GM23338 (cell line): ENCODE data around the gene ELN.

Experiments
- CREB1 ChIP-seq: fragments of 250-450 bp; sonication (Bioruptor Pico); IDR thresholded peaks from 2 replicates; pipeline ENCODE4 v1.5.0; 2020; ENCODE audit warnings: low read depth, mild to moderate bottlenecking, moderate library complexity
- CTCF ChIP-seq, 2 experiments: fragments of 200-600 bp in 1 of 2; sonication (generic) in 1 of 2; conservative IDR thresholded peaks; 2 replicates each; pipeline versions ENCODE4 v1.5.1 to v1.6.1; 2016 to 2017; ENCODE audit warnings: antibody characterized with exemption in 2 of 2, low read depth in 2 of 2, mild to moderate bottlenecking in 2 of 2, moderate library complexity in 1 of 2
- ETS1 ChIP-seq: IDR thresholded peaks from 2 replicates; pipeline ENCODE4 v1.6.1; 2016; ENCODE audit warnings: antibody characterized with exemption
- EZH2 ChIP-seq: fragments of 200-600 bp; sonication (generic); IDR thresholded peaks from one replicate; pipeline ENCODE4 v1.8.0; 2017; ENCODE audit warnings: antibody characterized with exemption, mild to moderate bottlenecking, low read depth; ENCODE audit not compliant: unreplicated experiment
- EZH2phosphoT487 ChIP-seq: fragments of 200-600 bp; sonication (generic); IDR thresholded peaks from one replicate; pipeline ENCODE4 v1.8.1; 2018; ENCODE audit warnings: antibody characterized with exemption; ENCODE audit not compliant: unreplicated experiment
- JUNB ChIP-seq: IDR thresholded peaks from one replicate; pipeline ENCODE4 v1.6.1; 2016; ENCODE audit warnings: antibody characterized with exemption; ENCODE audit not compliant: unreplicated experiment
- NANOG ChIP-seq: IDR thresholded peaks from 2 replicates; pipeline ENCODE4 v1.6.1; 2016; ENCODE audit warnings: antibody characterized with exemption, borderline replicate concordance
- POLR2AphosphoS5 ChIP-seq: IDR thresholded peaks from 2 replicates; pipeline ENCODE4 v1.6.1; 2016; ENCODE audit warnings: antibody characterized with exemption, low read depth
- REST ChIP-seq: IDR thresholded peaks from one replicate; pipeline ENCODE4 v1.6.1; 2018; ENCODE audit warnings: antibody characterized with exemption; ENCODE audit not compliant: unreplicated experiment
- ZNF331 ChIP-seq: fragments of 250-450 bp; sonication (Bioruptor Pico); IDR thresholded peaks from 2 replicates; pipeline ENCODE4 v1.5.0; 2020; ENCODE audit warnings: low read depth, mild to moderate bottlenecking, moderate library complexity

DNA sequence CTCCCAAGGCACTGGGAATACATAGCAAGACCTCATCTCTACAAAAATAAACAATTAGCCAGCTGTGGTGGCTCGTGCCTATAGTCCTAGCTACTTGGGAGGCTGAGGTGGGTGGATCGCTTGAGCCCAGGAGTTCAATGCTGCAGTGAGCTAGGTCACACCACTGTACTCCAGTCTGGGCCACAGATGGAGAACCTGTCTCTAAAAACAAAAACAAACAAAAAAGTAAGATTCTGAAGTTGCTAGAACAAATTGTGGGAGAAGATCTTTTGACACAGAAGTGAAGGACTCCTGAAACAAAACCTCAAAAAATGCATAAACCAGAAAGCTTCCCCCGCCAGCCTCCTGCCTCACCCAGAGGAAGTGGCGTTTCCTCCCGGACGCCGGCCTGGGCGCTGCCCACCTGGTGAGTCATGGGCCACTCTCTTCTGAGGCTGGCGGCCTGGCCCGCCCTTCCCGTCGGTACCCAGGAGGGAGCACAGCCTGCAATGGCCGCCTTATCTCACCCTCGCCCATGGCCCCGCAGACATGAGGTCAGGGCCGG, 25.4 kb upstream of the ELN start:
- no peak for TF ChIP-seq CTCF (conservative IDR thresholded peaks at IDR 0.05; ENCODE audit: low read depth in 2 of 2)
- no peak for TF ChIP-seq POLR2AphosphoS5
- TF ChIP-seq CREB1, result no peak
- no peak for TF ChIP-seq NANOG
- no peak for TF ChIP-seq JUNB
- no peak for TF ChIP-seq REST
- no peak for TF ChIP-seq ZNF331 (CRISPR knock-in tag)
- TF ChIP-seq EZH2phosphoT487, result no peak
- TF ChIP-seq EZH2, result no peak
- TF ChIP-seq ETS1, result no peak
